Muscle of arm (tissue), 12 donors: Measurements from ENCODE around the gene CARD19. TPM values are rescaled to one million over a fixed set of nuclear protein-coding genes. Genes with fewer than 3 reads are reported as not detected.
"Not testable (repeated sequence)": the region's sequence is repeated elsewhere in the genome, so short reads cannot be mapped to it uniquely, and the experiment has no call there.

Experiments
- DNase-seq: peaks from one replicate; pipeline ENCODE4 v3.0.0-alpha.2; 2013
- polyA plus RNA-seq, 12 donors: library from polyadenylated mRNA; unstranded; fragments of 120-200 nt; gene quantifications; one replicate each; pipeline ENCODE4 v1.2.1, GENCODE V29; 2013; ENCODE audit not compliant: insufficient read length in 12 of 12

Gene CARD19
- polyA plus RNA-seq, 12 donors, result 20.7 to 34.8 (median 25.3) TPM; not detected in 1

GRCh38 chr9:93131599-93132286 lies 35.7 kb downstream of the CARD19 start:
- no peak for DNase-seq

GRCh38 chr9:93132287-93132927 lies 36.4 kb downstream of the CARD19 start:
- no peak for DNase-seq

- no peak for DNase-seq
These were observed 37.1 kb downstream of the CARD19 start for GRCh38 chr9:93132946-93133680.

GRCh38 chr9:93133681-93134014 lies 37.6 kb downstream of the CARD19 start:
- peak; percentile 80 for DNase-seq

- peak; percentile 80 for DNase-seq
These were observed 38.2 kb downstream of the CARD19 start, which contains the start of gene NINJ1 for GRCh38 chr9:93134015-93134739. Gene NINJ1, minus strand, starts transcription at chr9:93134251. Its CDS starts 34 bp downstream, at chr9:93134217.

GRCh38 chr9:93134740-93135444 lies 38.9 kb downstream of the CARD19 start:
- no peak for DNase-seq

- DNase-seq, result no peak
These were observed 40.0 kb downstream of the CARD19 start for GRCh38 chr9:93136011-93136440.

GRCh38 chr9:93137362-93137761 lies 41.3 kb downstream of the CARD19 start:
- DNase-seq, result no peak

GRCh38 chr9:93138171-93138764 lies 42.3 kb downstream of the CARD19 start:
- no peak for DNase-seq

GRCh38 chr9:93139365-93140182 lies 43.6 kb downstream of the CARD19 start:
- DNase-seq, result no peak

- DNase-seq, result no peak
These were observed 45.9 kb downstream of the CARD19 start for GRCh38 chr9:93141771-93142483.

GRCh38 chr9:93143830-93144530 lies 48.0 kb downstream of the CARD19 start:
- DNase-seq, result no peak

- DNase-seq, result not testable (repeated sequence)
These were observed 50.7 kb downstream of the CARD19 start for GRCh38 chr9:93146696-93147095.

- DNase-seq, result no peak
These were observed 51.6 kb downstream of the CARD19 start for GRCh38 chr9:93147632-93148031.

GRCh38 chr9:93148721-93149120 lies 52.7 kb downstream of the CARD19 start:
- DNase-seq, result no peak

- no peak for DNase-seq
These were observed 53.3 kb downstream of the CARD19 start for GRCh38 chr9:93149361-93149760.

- DNase-seq, result no peak
These were observed 55.2 kb downstream of the CARD19 start for GRCh38 chr9:93151097-93151784.

GRCh38 chr9:93154293-93154903 lies 58.4 kb downstream of the CARD19 start:
- DNase-seq, result no peak
